HUES64 (cell line): ENCODE results near the gene MAP4. TPM values are rescaled to one million over a fixed set of nuclear protein-coding genes. Genes with fewer than 3 reads are reported as not detected.
"Not testable (repeated sequence)": the region's sequence is repeated elsewhere in the genome, so short reads cannot be mapped to it uniquely, and the experiment has no call there.

Experiments used
- H3K27ac ChIP-seq: 2 replicates; pipeline ENCODE4 v1.7.0; 2013; ENCODE audit warnings: low read depth, low read length, inconsistent platforms
- H3K27me3 ChIP-seq: 2 replicates; pipeline ENCODE4 v1.6.1; 2013; ENCODE audit warnings: mild to moderate bottlenecking, low read length; ENCODE audit not compliant: insufficient read depth
- H3K36me3 ChIP-seq: 2 replicates; pipeline ENCODE4 v1.6.1; 2013; ENCODE audit warnings: mild to moderate bottlenecking, low read length; ENCODE audit not compliant: insufficient read depth
- H3K4me1 ChIP-seq: 2 replicates; pipeline ENCODE4 v1.6.1; 2013; ENCODE audit warnings: mild to moderate bottlenecking, low read length, moderate library complexity; ENCODE audit not compliant: insufficient read depth
- H3K4me3 ChIP-seq: 2 replicates; pipeline ENCODE4 v1.5.1; 2013; ENCODE audit warnings: mild to moderate bottlenecking, low read length, moderate library complexity
- H3K9ac ChIP-seq: 2 replicates; pipeline ENCODE4 v1.6.1; 2013; ENCODE audit warnings: mild to moderate bottlenecking, low read depth, low read length
- H3K9me3 ChIP-seq: 2 replicates; pipeline ENCODE4 v1.6.1; 2013; ENCODE audit warnings: low read depth, low read length; ENCODE audit not compliant: insufficient read depth
- WGBS: fragments of 150-250, 120-280 bp; methylation state at CpG from one replicate; pipeline ENCODE4 v1.1.7; 2013; ENCODE audit warnings: missing lambda C conversion rate; 5-methylcytosine and 5-hydroxymethylcytosine counted together
- polyA plus RNA-seq, 2 experiments: library from polyadenylated mRNA; stranded (reverse); fragments of 50-300 nt; gene quantifications; one replicate each; pipeline ENCODE4 v1.2.3, GENCODE V29; 2013

MAP4 gene
- 79.9 TPM for polyA plus RNA-seq (2013, experiment 1 of 2)
- polyA plus RNA-seq (2013, experiment 2 of 2), result 94.1 TPM

GRCh38 chr3:48016301-48016973 is at the start of gene MAP4:
MAP4 (minus strand) TSS chr3:48016416; CDS start chr3:47998860, 17,556 bp downstream.
- Histone ChIP-seq H3K4me3 (no peak within 1 kb of the TSS), H3K27ac (no peak within 1 kb of the TSS)

GRCh38 chr3:48065035-48065434 is 48.8 kb upstream of the MAP4 start:
- no peaks in the 10 kb centered on the region for H3K4me1 ChIP-seq
- 88% methylated on average over 1 of the region's 1 CpG for WGBS

More at GRCh38 chr3:48016301-48016973, at the start of gene MAP4:
- H3K9me3 ChIP-seq, result no peaks in the 10 kb centered on the region
- H3K36me3 ChIP-seq, result no peaks in the 10 kb centered on the region; the same call in 1 of the 2 replicates
- 92% methylated on average over 4 of the region's 4 CpGs for WGBS
- no peaks in the 10 kb centered on the region for H3K27me3 ChIP-seq
- no peak within 1 kb of the TSS for H3K9ac ChIP-seq
- peaks cover 38% of the 10 kb centered on the region for H3K4me1 ChIP-seq

GRCh38 chr3:48064292-48064829 is 48.1 kb upstream of the MAP4 start:
- Histone ChIP-seq H3K9ac (no peak overlapping the region; the same call in 1 of the 2 replicates), H3K27me3 (no peaks in the 10 kb centered on the region), H3K27ac (no peak overlapping the region), H3K36me3 (peaks cover 9% of the 10 kb centered on the region), H3K4me1 (no peaks in the 10 kb centered on the region), H3K4me3 (no peak overlapping the region), H3K9me3 (peaks cover 18% of the 10 kb centered on the region)
- WGBS, result 99% methylated on average over 3 of the region's 3 CpGs

More at GRCh38 chr3:48065035-48065434, 48.8 kb upstream of the MAP4 start:
- Histone ChIP-seq H3K9me3 (peaks cover 15% of the 10 kb centered on the region), H3K9ac (no peak overlapping the region), H3K36me3 (peaks cover 9% of the 10 kb centered on the region), H3K4me3 (no peak overlapping the region), H3K27me3 (no peaks in the 10 kb centered on the region), H3K27ac (no peak overlapping the region)

- H3K36me3 ChIP-seq, result peaks cover 13% of the 10 kb centered on the region
- H3K4me3 ChIP-seq, H3K27ac ChIP-seq, H3K4me1 ChIP-seq, H3K27me3 ChIP-seq, H3K9ac ChIP-seq: not testable (repeated sequence)
- H3K9me3 ChIP-seq, result peaks cover 26% of the 10 kb centered on the region
- 97% methylated on average over 32 of the region's 33 CpGs for WGBS
These were observed 45.4 kb upstream of the MAP4 start for GRCh38 chr3:48061586-48061985.

GRCh38 chr3:48058091-48058490 is 41.9 kb upstream of the MAP4 start:
- Histone ChIP-seq H3K4me3 (no peak overlapping the region), H3K9ac (no peak overlapping the region), H3K27ac (no peak overlapping the region), H3K9me3 (peaks cover 23% of the 10 kb centered on the region), H3K27me3 (no peaks in the 10 kb centered on the region), H3K4me1 (no peaks in the 10 kb centered on the region), H3K36me3 (peaks cover 5% of the 10 kb centered on the region)
- WGBS, result 97% methylated on average over 3 of the region's 6 CpGs

GRCh38 chr3:48057521-48057920 is 41.3 kb upstream of the MAP4 start:
- Histone ChIP-seq H3K27me3 (no peaks in the 10 kb centered on the region), H3K9me3 (peaks cover 20% of the 10 kb centered on the region; the same call in 1 of the 2 replicates), H3K4me3 (no peak overlapping the region), H3K36me3 (peaks cover 6% of the 10 kb centered on the region; the same call in 1 of the 2 replicates), H3K4me1 (no peaks in the 10 kb centered on the region), H3K27ac (no peak overlapping the region), H3K9ac (no peak overlapping the region)
- 96% methylated on average over 2 of the region's 2 CpGs for WGBS

- Histone ChIP-seq H3K27me3 (no peaks in the 10 kb centered on the region), H3K36me3 (peaks cover 10% of the 10 kb centered on the region), H3K4me1 (no peaks in the 10 kb centered on the region), H3K27ac (no peak overlapping the region), H3K4me3 (no peak overlapping the region), H3K9me3 (no peaks in the 10 kb centered on the region), H3K9ac (no peak overlapping the region)
These were observed 31.7 kb upstream of the MAP4 start for GRCh38 chr3:48047841-48048464.

GRCh38 chr3:48042071-48042760 is 26.0 kb upstream of the MAP4 start:
- WGBS, result 95% methylated on average over 2 of the region's 3 CpGs
- Histone ChIP-seq H3K9ac (no peak overlapping the region), H3K9me3 (no peaks in the 10 kb centered on the region), H3K27me3 (no peaks in the 10 kb centered on the region), H3K27ac (no peak overlapping the region), H3K36me3 (no peaks in the 10 kb centered on the region), H3K4me1 (peaks cover 15% of the 10 kb centered on the region), H3K4me3 (no peak overlapping the region)

- H3K27ac ChIP-seq, result peak overlapping the region; percentile 84
- no peak overlapping the region for H3K4me3 ChIP-seq
These were observed 23.4 kb upstream of the MAP4 start for GRCh38 chr3:48039487-48040190.

GRCh38 chr3:48038971-48039481 is 22.8 kb upstream of the MAP4 start:
- Histone ChIP-seq H3K4me3 (no peak overlapping the region), H3K9me3 (no peaks in the 10 kb centered on the region), H3K27ac (peak overlapping the region; percentile 84), H3K27me3 (no peaks in the 10 kb centered on the region), H3K36me3 (no peaks in the 10 kb centered on the region), H3K4me1 (peaks cover 24% of the 10 kb centered on the region), H3K9ac (peak overlapping the region; percentile 59; the same call in 1 of the 2 replicates)
- WGBS, result 79% methylated on average over 6 of the region's 6 CpGs

More at GRCh38 chr3:48039487-48040190, 23.4 kb upstream of the MAP4 start:
- Histone ChIP-seq H3K36me3 (no peaks in the 10 kb centered on the region), H3K9me3 (no peaks in the 10 kb centered on the region), H3K27me3 (no peaks in the 10 kb centered on the region), H3K4me1 (peaks cover 21% of the 10 kb centered on the region), H3K9ac (peak overlapping the region; percentile 59; the same call in 1 of the 2 replicates)
- 50% methylated on average over 1 of the region's 1 CpG for WGBS
